Astrocyte (in vitro differentiated cells and primary cell): Measurements from ENCODE around the gene SLC25A13.

ENCODE experiments used
- EZH2 ChIP-seq: IDR thresholded peaks from 2 replicates; pipeline ENCODE4 v1.6.1; 2012; ENCODE audit warnings: mild to moderate bottlenecking, low read length, inconsistent platforms; ENCODE audit not compliant: insufficient read depth
- TF ChIP-seq, protein P1 (sequence below): IDR thresholded peaks from 2 replicates; pipeline ENCODE4 v1.5.1; 2011; ENCODE audit warnings: low read depth, mild to moderate bottlenecking, inconsistent platforms, low read length, moderate library complexity; ENCODE audit not compliant: insufficient read depth

DNA sequence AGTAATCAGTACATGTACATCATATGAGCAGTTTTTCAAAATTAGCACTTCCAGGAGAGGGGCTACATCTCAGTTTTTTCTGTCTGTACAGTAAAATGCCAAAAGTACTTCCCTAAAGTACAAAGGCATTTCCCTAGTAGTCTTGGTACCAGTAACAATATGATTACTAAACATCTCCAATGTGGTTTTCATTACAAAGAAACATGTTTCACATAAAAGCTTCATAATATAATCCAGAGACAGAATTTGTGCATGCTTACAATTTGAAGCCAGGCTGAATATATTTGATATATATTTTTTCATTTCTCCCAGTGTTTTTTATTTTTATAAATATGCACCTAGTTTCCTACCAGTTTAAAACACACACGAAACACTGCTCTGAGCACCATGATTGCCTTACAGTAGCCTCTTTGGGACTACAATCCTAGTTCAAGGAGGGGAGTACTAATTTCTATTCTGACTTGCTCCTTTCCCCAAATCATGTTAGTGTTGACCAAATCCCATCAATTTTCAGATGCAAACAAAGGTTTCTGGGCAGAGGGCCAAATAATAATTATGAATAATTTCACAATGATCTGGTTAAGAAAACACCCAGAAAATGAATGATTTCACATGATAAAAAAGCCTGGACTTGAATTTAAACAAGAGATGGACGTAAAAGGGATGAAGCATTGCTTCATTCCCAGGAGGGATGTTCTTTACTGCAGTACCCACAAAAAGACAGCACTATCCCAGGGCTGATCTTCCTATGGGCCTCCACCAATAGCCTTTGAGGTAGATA, 201.3 kb downstream of the SLC25A13 start:
- TF ChIP-seq, protein P1, sequence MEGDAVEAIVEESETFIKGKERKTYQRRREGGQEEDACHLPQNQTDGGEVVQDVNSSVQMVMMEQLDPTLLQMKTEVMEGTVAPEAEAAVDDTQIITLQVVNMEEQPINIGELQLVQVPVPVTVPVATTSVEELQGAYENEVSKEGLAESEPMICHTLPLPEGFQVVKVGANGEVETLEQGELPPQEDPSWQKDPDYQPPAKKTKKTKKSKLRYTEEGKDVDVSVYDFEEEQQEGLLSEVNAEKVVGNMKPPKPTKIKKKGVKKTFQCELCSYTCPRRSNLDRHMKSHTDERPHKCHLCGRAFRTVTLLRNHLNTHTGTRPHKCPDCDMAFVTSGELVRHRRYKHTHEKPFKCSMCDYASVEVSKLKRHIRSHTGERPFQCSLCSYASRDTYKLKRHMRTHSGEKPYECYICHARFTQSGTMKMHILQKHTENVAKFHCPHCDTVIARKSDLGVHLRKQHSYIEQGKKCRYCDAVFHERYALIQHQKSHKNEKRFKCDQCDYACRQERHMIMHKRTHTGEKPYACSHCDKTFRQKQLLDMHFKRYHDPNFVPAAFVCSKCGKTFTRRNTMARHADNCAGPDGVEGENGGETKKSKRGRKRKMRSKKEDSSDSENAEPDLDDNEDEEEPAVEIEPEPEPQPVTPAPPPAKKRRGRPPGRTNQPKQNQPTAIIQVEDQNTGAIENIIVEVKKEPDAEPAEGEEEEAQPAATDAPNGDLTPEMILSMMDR = no peak
- no peak for TF ChIP-seq EZH2
